ENCODE measurements around the gene LMF1. TPM values are rescaled to one million over a fixed set of nuclear protein-coding genes. Genes with fewer than 3 reads are reported as not detected.

LMF1 gene
- total and polyA plus RNA-seq, 2 of the 13 experiments (the other 11 are each of a cell fraction or from before 2014, with no cell fraction given): 6.8 to 8.5 TPM

- Histone ChIP-seq H3K4me1 (ENCODE audit: insufficient read depth, low read length) (no peaks in the 10 kb centered on the region), H4K20me1 (ENCODE audit: insufficient read depth, low read length) (0 out of 2 replicates have a peak, but pooled peaks cover 3% of the 10 kb centered on the region), H2AFZ (ENCODE audit: low read length) (no peak overlapping the region), H3K4me3 (replicated peaks in 1 of 3; ENCODE audit: insufficient read depth in 1 of 3, low read depth in 2 of 3, low read length in 3 of 3) (no peak overlapping the region), H3K79me2 (ENCODE audit: insufficient read depth, low read length) (no peaks in the 10 kb centered on the region), H3K36me3 (replicated peaks in 1 of 2; ENCODE audit: control insufficient read depth in 1 of 2, insufficient read depth in 2 of 2, low read length in 2 of 2) (no peaks in the 10 kb centered on the region), H3K4me2 (ENCODE audit: low read depth, low read length) (no peak overlapping the region), H3K27ac (ENCODE audit: extremely low read length, insufficient read depth, low read length) (no peak overlapping the region), H3K9me3 (ENCODE audit: low read length) (0 out of 2 replicates have a peak, but pooled peaks cover 5% of the 10 kb centered on the region), H3K27me3 (ENCODE audit: control insufficient read depth in 1 of 2, insufficient read depth in 2 of 2, low read length in 2 of 2) (peaks cover 20 to 72% of the 10 kb centered on the region in 2 experiments), H3K9ac (ENCODE audit: insufficient read depth, low read depth, low read length) (no peak overlapping the region)
- no peak for FAIRE-seq
- in situ Hi-C loops (cut with HindIII; ENCODE audit: extremely low pct_ligation_motif_present, low pct_unique_long_range_greater_than_20kb) (loop anchor here (25.0 kb wide), 1 partner anchor 395 kb away; no protein-coding TSS in a partner anchor), intact Hi-C loops (cut with micrococcal nuclease; ENCODE audit: unreplicated experiment) (no loop called here)
- POLR2A ChIA-PET: no interaction called here
- ATAC-seq: no peak
- 61% methylated on average over 38 of the region's 71 CpGs for WGBS (ENCODE audit: low lambda C conversion rate)
- no TSS peak for BruUV-seq (replicated peaks)
- DNase-seq (ENCODE audit: low spot score): no peak
- CTCF ChIA-PET (ENCODE audit: low intra/inter-chr PET ratio, low total read pairs): no interaction called here
- no peak for TF ChIP-seq ELF4 (CRISPR knock-in tag; IDR thresholded peaks at IDR 0.05; ENCODE audit: borderline replicate concordance)
- no peak for TF ChIP-seq BORCS8-MEF2B (CRISPR knock-in tag; IDR thresholded peaks at IDR 0.05)
- no peak for TF ChIP-seq NR2F6 (IDR thresholded peaks at IDR 0.05)
- no peak for TF ChIP-seq NR2F6 (CRISPR knock-in tag; IDR thresholded peaks at IDR 0.05)
- no peak for TF ChIP-seq AHDC1 (CRISPR knock-in tag; IDR thresholded peaks at IDR 0.05; ENCODE audit: borderline replicate concordance)
- TF ChIP-seq ZNF34 (CRISPR knock-in tag; IDR thresholded peaks at IDR 0.05; ENCODE audit: borderline replicate concordance): no peak
- TF ChIP-seq ZNF512 (CRISPR knock-in tag; IDR thresholded peaks at IDR 0.05): no peak
- TF ChIP-seq IKZF4 (CRISPR knock-in tag; IDR thresholded peaks at IDR 0.05; ENCODE audit: borderline replicate concordance, low read depth, not compliant biosample characterization): no peak
- TF ChIP-seq ZFP36L2 (CRISPR knock-in tag; IDR thresholded peaks at IDR 0.05): no peak
- TF ChIP-seq ZNF143 (CRISPR knock-in tag; IDR thresholded peaks at IDR 0.05): no peak
- TF ChIP-seq GPBP1L1 (CRISPR knock-in tag; IDR thresholded peaks at IDR 0.05): no peak
- TF ChIP-seq FOXP4 (CRISPR knock-in tag; IDR thresholded peaks at IDR 0.05): no peak
- no peak for TF ChIP-seq TCF7L2 (IDR thresholded peaks at IDR 0.05; ENCODE audit: low read depth, low read length)
Measured at GRCh38 chr16:817001-817906, 153.5 kb downstream of the LMF1 start.

Data from HepG2 (cell line).